A673 (cell line): ENCODE data around the gene MCM5.

Experiments
- CTCF ChIP-seq: fragments of 300-800, 200-600 bp; sonication (generic); conservative IDR thresholded peaks from 2 replicates; pipeline ENCODE4 v1.5.1; 2017; ENCODE audit warnings: low read depth, mild to moderate bottlenecking, antibody characterized with exemption, low read length, moderate library complexity, mixed read lengths
- EZH2 ChIP-seq: fragments of 200-600 bp; sonication (generic); IDR thresholded peaks from 2 replicates; pipeline ENCODE4 v1.6.1; 2017; ENCODE audit warnings: borderline replicate concordance, low read depth, mild to moderate bottlenecking, mixed read lengths, antibody characterized with exemption, low read length; ENCODE audit not compliant: poor library complexity, severe bottlenecking

DNA sequence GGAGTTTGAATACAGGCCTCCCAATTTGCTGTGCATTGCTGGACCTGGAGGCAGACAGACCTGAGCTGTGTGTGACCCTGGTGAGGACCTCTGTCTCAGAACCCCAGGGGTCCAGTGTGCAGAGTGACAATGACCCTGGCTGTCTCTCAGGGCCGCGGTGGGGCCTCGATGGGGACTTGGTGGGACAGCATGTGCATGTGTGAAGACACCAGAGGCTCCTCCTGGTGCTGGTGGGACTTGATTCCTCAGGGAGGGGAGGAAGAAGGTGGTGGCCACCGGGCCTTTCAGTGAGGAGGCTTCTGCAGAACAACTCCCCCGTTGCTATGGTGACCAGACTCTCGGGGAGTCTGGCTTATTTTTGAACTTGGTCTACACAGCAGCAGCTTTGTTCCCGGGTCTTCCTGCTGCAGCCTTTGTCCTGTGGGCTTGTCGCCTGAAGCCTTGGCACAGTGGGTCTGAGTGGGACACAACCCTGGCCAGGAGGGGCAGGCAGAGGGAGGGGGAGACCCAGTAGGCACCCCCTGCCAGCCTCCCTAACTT, 35.3 kb downstream of the MCM5 start:
- TF ChIP-seq CTCF (no peak), EZH2 (no peak)
